Heart right ventricle (tissue), 16 donors: ENCODE data around the gene CBX6. TPM values are rescaled to one million over a fixed set of nuclear protein-coding genes. Genes with fewer than 3 reads are reported as not detected.

Experiments
- ATAC-seq, 8 donors: fragments of 200-7000 bp; cut with Tn5 transposase; one replicate each; pipeline ENCODE4 v1.9.1; 2020; ENCODE audit warnings: mild to moderate bottlenecking in 8 of 8, moderate library complexity in 8 of 8, moderate number of reproducible peaks in 1 of 8
- DNase-seq, 2 donors: peaks; one replicate each; pipeline ENCODE4 v3.0.0-alpha.2; 2020
- H3K27ac ChIP-seq, 10 donors: fragments of 200-600 bp; sonication (generic) in 2 of 10; one replicate each; pipeline versions ENCODE4 v1.5.0 to v1.8.0; 2020 to 2022; ENCODE audit warnings: mild to moderate bottlenecking in 3 of 10
- H3K27me3 ChIP-seq, 7 donors: fragments of 200-600 bp; one replicate each; pipeline ENCODE4 v1.8.0; 2021 to 2022; ENCODE audit warnings: mild to moderate bottlenecking in 2 of 7
- H3K36me3 ChIP-seq, 9 donors: fragments of 200-600 bp; sonication (generic) in 1 of 9; one replicate each; pipeline versions ENCODE4 v1.5.0 to v1.8.0; 2020 to 2022; ENCODE audit warnings: mild to moderate bottlenecking in 2 of 9
- H3K4me1 ChIP-seq, 9 donors: fragments of 200-600 bp; sonication (generic) in 1 of 9; one replicate each; pipeline versions ENCODE4 v1.5.0 to v1.8.0; 2020 to 2022; ENCODE audit warnings: mild to moderate bottlenecking in 4 of 9
- H3K4me3 ChIP-seq, 10 donors: fragments of 200-600 bp; sonication (generic) in 2 of 10; one replicate each; pipeline versions ENCODE4 v1.5.0 to v1.8.0; 2020 to 2022; ENCODE audit warnings: mild to moderate bottlenecking in 7 of 10, moderate library complexity in 2 of 10
- H3K9me3 ChIP-seq, 11 donors: fragments of 200-600 bp in 10 of 11; sonication (generic) in 2 of 11; one replicate each; pipeline versions ENCODE4 v1.5.0 to v1.8.0; 2013 to 2022; ENCODE audit warnings: mild to moderate bottlenecking in 2 of 11, control low read depth in 1 of 11, moderate library complexity in 1 of 11
- CTCF ChIP-seq, 9 donors: fragments of 200-600 bp; sonication (generic) in 2 of 9; IDR thresholded peaks; one replicate each; pipeline versions ENCODE4 v1.5.0 to v1.8.0; 2021 to 2022; ENCODE audit warnings: antibody characterized with exemption in 9 of 9, mild to moderate bottlenecking in 5 of 9, moderate library complexity in 1 of 9
- WGBS, 2 donors: extraction: QIAGEN DNeasy Blood & Tissue Kit; methylation state at CpG; one replicate each; pipeline ENCODE4 v1.1.7; 2013; ENCODE audit warnings: inconsistent platforms in 1 of 2; 5-methylcytosine and 5-hydroxymethylcytosine counted together
- intact Hi-C, 10 donors: fragments of 100-400 bp; cut with DNase I; formaldehyde crosslinking; loops; one replicate each; pipeline versions ENCODE4 v1.11.1 to v1.14.2; 2022
- polyA plus RNA-seq, 2 donors: library from polyadenylated mRNA; stranded (reverse); fragments of 200-250 nt; gene quantifications; one replicate each; pipeline ENCODE4 v1.2.3, GENCODE V29; 2013
- total RNA-seq, 10 donors: library from RNA; stranded (reverse); fragmentation: NEBNext Ultra II Directional in 3 of 10; extraction: Animal tissue kit (Norgen Biotek cat#: 25700) in 3 of 10; gene quantifications; one replicate each; pipeline versions ENCODE4 v1.2.1 to v1.2.4, GENCODE V29; 2021 to 2023
- donor health status: Arrhythmogenic right ventricular cardiomyopathy.
- donor health status: ischemic (EF 13 %, LVEDD 7.1; RV severe dilation, severe dysfunction).
- donor health status: healthy with polysubstance abuse.
- donor health status: DM: no; HTN: yes; CAD: no.
- donor health status: DM: no; HTN: no; CAD: no.
- donor health status: ischemic (EF 25% LVEDD 6.9; RV normal size, moderate dysfunction).
- donor health status: ischemic (EF 25% LVEDD 5.7; RV mildly dilated, moderate dysfunction).
- donor health status: healthy.
- donor health status: DM: yes; HTN: yes; CAD: no.
- donor health status: Ischemic cardiomyopathy.
- donor health status: ischemic (EF 35%, LVEDD 5.7; RV mildly dilated, moderate dysfunction).
- donor health status: nonischemic (EF 11% LVEDD 7.7; RV severe dilation, severe dysfunction).
- donor health status: DM: yes; HTN: yes; CAD: no.
- donor health status: PGD.
- donor health status: ischemic (EF 29% LVEDD 5.4; RV normal size, mild dysfunction).
- donor health status: nonischemic (EF 23%, LVEDD 6.1; RV moderate dilation, normal function).

The CBX6 gene
- total and polyA plus RNA-seq, 12 donors = 17.4 to 49.1 (median 35.1) TPM

GRCh38 chr22:38820020-38820419 lies 52.0 kb downstream of the CBX6 start:
- Histone ChIP-seq H3K27ac (no peak overlapping the region), H3K36me3 (no peaks in the 10 kb centered on the region), H3K9me3 (no peaks in the 10 kb centered on the region), H3K27me3 (no peaks in the 10 kb centered on the region), H3K4me3 (no peak overlapping the region), H3K4me1 (peaks cover 0 to 3% (median 0%) of the 10 kb centered on the region in 9 donors)
- 81 to 86% methylated on average over 8 of the region's 8 CpGs for WGBS, 2 donors
- TF ChIP-seq CTCF (IDR thresholded peaks at IDR 0.05) = no peak
- no peak for ATAC-seq
- intact Hi-C loops = loop anchor here in 1 of 10 donors (10.0 kb wide), 1 partner anchor 45 kb away; no protein-coding TSS in a partner anchor
- no peak for DNase-seq

DNA sequence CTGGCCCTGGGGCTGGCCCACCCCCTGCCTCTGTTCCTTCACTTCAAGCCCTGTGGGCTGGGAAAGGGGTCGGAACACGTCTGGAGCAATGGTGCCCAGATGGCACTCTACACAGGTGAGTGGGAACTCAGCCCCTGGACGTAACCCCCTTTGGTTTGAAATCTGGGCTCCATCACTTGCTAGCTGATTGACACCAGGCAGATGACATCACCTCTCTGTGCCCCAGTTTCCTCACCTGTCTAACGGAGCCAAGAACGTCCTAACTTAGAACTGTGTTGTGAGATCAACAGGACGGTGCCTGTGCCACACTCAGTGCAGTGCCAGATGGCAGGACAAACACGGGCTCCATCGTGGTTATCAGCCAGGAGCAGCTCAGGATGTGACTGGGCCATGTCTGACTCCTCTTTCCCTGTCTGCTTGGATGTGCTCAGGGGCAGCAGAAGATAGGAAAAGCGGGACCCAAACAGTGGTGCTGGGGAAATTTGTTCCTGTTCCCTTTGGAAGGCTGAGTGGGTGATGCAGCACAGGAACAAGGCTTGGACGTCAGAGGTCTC lies 52.6 kb downstream of the CBX6 start:
- Histone ChIP-seq H3K27ac (no peak overlapping the region), H3K9me3 (no peaks in the 10 kb centered on the region), H3K4me1 (peaks cover 0 to 3% (median 0%) of the 10 kb centered on the region in 9 donors), H3K36me3 (no peaks in the 10 kb centered on the region), H3K4me3 (no peak overlapping the region), H3K27me3 (no peaks in the 10 kb centered on the region)
- no peak for TF ChIP-seq CTCF (IDR thresholded peaks at IDR 0.05)
- DNase-seq (no peak), ATAC-seq (no peak)
- intact Hi-C loops = no loop called here
- 76 to 84% methylated on average over 10 of the region's 10 CpGs for WGBS, 2 donors

DNA sequence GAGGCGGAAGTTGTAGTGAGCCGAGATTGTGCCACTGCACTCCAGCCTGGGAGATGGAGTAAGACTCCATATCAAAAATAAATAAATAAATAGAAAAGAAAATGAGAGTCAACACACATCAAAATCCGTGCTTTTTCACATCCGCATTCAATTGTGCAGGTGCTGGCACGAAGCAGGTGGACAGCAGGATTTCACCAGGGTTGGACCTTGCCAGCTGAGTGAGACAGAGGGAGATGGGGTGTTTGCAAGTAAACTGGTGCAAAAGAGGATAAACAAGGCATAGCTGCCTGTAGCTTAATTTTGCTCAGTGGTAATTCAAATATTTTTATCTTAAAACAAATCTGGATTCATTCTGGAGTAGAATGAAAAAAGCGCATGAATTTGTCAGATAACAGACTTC lies 54.8 kb downstream of the CBX6 start:
- H3K4me3 ChIP-seq = no peak overlapping the region
- intact Hi-C loops = no loop called here
- no peaks in the 10 kb centered on the region for H3K9me3 ChIP-seq
- no peak overlapping the region for H3K27ac ChIP-seq
- no peak for TF ChIP-seq CTCF (IDR thresholded peaks at IDR 0.05)
- no peaks in the 10 kb centered on the region for H3K36me3 ChIP-seq
- DNase-seq (no peak), ATAC-seq (no peak)
- peaks cover 0 to 6% (median 0%) of the 10 kb centered on the region in 7 donors for H3K27me3 ChIP-seq
- H3K4me1 ChIP-seq = no peaks in the 10 kb centered on the region
- 87 to 91% methylated on average over 6 of the region's 6 CpGs for WGBS, 2 donors

DNA sequence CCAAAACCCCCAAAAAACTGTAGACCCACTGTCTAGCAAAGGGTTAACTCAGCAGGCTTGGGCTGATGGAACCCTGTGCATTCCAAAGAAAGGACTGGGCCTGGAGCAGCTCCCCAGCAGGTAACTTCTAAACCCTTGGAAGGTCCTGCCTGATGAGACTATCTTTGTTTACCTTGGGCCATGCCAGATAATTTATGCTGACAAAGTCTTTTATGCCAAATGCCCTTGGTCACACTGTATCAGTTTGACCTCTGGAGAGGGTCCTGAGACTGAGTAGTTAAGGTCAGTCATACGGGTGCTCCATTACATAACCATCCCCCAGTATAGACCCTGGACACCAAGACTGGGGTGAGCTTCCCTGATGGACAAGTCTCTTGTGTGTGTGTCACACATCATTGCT lies 56.2 kb downstream of the CBX6 start:
- no peak for TF ChIP-seq CTCF (IDR thresholded peaks at IDR 0.05)
- Histone ChIP-seq H3K9me3 (peaks cover 0 to 2% (median 0%) of the 10 kb centered on the region in 11 donors), H3K27me3 (peaks cover 0 to 6% (median 0%) of the 10 kb centered on the region in 7 donors), H3K4me3 (no peak overlapping the region), H3K36me3 (no peaks in the 10 kb centered on the region), H3K27ac (no peak overlapping the region), H3K4me1 (no peaks in the 10 kb centered on the region)
- ATAC-seq (no peak), DNase-seq (no peak)
- intact Hi-C loops = no loop called here
- 16 to 30% methylated on average over 1 of the region's 1 CpG for WGBS, 2 donors

Other genes with a start within 250 kb of the CBX6 start
- under 1 TPM; 0.11 to 0.97 (median 0.46) TPM for gene FAM227A, start 215.8 kb downstream of the CBX6 start, total RNA-seq
- under 1 TPM; 0.19 to 0.66 TPM for gene FAM227A, start 215.8 kb downstream of the CBX6 start, polyA plus RNA-seq
- gene CBY1, start 215.6 kb downstream of the CBX6 start, total RNA-seq = 10 to 100 TPM; 33.8 to 51.0 (median 40.5) TPM
- 10 to 100 TPM; 41.6 to 74.7 TPM for gene CBY1, start 215.6 kb downstream of the CBX6 start, polyA plus RNA-seq
- gene TOMM22, start 190.3 kb downstream of the CBX6 start, total RNA-seq = 10 to 100 TPM; 55.7 to 86.2 (median 72.2) TPM
- gene TOMM22, start 190.3 kb downstream of the CBX6 start, polyA plus RNA-seq = 10 to 100 TPM; 23.0 to 40.7 TPM
- gene JOSD1, start 171.3 kb downstream of the CBX6 start, total RNA-seq = 10 to 100 TPM; 13.7 to 37.3 (median 21.8) TPM
- 10 to 100 TPM in 1 of 2 donors, 1 to 10 TPM in 1; 9.6 to 24.2 TPM for gene JOSD1, start 171.3 kb downstream of the CBX6 start, polyA plus RNA-seq
- 10 to 100 TPM; 23.0 to 53.2 (median 34.2) TPM for gene GTPBP1, start 166.3 kb downstream of the CBX6 start, total RNA-seq
- gene GTPBP1, start 166.3 kb downstream of the CBX6 start, polyA plus RNA-seq = 10 to 100 TPM; 13.5 to 18.4 TPM
- gene SUN2, start 116.2 kb downstream of the CBX6 start, total RNA-seq = 100 to 1,000 TPM in 5 of 10 donors, 10 to 100 TPM in 5; 70.2 to 178 (median 97.2) TPM
- 100 to 1,000 TPM in 1 of 2 donors, 10 to 100 TPM in 1; 38.6 to 112 TPM for gene SUN2, start 116.2 kb downstream of the CBX6 start, polyA plus RNA-seq
- gene DNAL4, start 78.1 kb downstream of the CBX6 start, total RNA-seq = 10 to 100 TPM in 4 of 10 donors, 1 to 10 TPM in 6; 8.3 to 11.7 (median 9.9) TPM
- gene DNAL4, start 78.1 kb downstream of the CBX6 start, polyA plus RNA-seq = 10 to 100 TPM in 1 of 2 donors, 1 to 10 TPM in 1; 7.7 to 10.7 TPM
- 10 to 100 TPM; 14.7 to 32.9 (median 24.0) TPM for gene NPTXR, start 28.2 kb downstream of the CBX6 start, total RNA-seq
- gene NPTXR, start 28.2 kb downstream of the CBX6 start, polyA plus RNA-seq = 1 to 10 TPM; 8.6 to 9.2 TPM
- gene APOBEC3A, start 85.4 kb upstream of the CBX6 start, total RNA-seq = 1 to 10 TPM in 5 of 10 donors, under 1 TPM in 4, not detected in 1; 0.20 to 5.6 (median 1.0) TPM
- under 1 TPM in 1 of 2 donors, not detected in 1; 0.22 TPM for gene APOBEC3A, start 85.4 kb upstream of the CBX6 start, polyA plus RNA-seq
- gene APOBEC3B, start 110.1 kb upstream of the CBX6 start, total RNA-seq = 1 to 10 TPM in 7 of 10 donors, under 1 TPM in 3; 0.55 to 6.4 (median 1.3) TPM
- gene APOBEC3B, start 110.1 kb upstream of the CBX6 start, polyA plus RNA-seq = under 1 TPM; 0.29 to 0.77 TPM
- gene APOBEC3C, start 142.0 kb upstream of the CBX6 start, total RNA-seq = 10 to 100 TPM; 23.2 to 43.3 (median 25.7) TPM
- 10 to 100 TPM in 1 of 2 donors, 1 to 10 TPM in 1; 9.8 to 17.2 TPM for gene APOBEC3C, start 142.0 kb upstream of the CBX6 start, polyA plus RNA-seq
- 1 to 10 TPM in 6 of 10 donors, under 1 TPM in 4; 0.55 to 2.7 (median 1.1) TPM for gene APOBEC3D, start 148.9 kb upstream of the CBX6 start, total RNA-seq
- gene APOBEC3D, start 148.9 kb upstream of the CBX6 start, polyA plus RNA-seq = 1 to 10 TPM in 1 of 2 donors, under 1 TPM in 1; 0.52 to 2.1 TPM
- 10 to 100 TPM in 1 of 10 donors, 1 to 10 TPM in 9; 2.9 to 10.2 (median 5.1) TPM for gene APOBEC3F, start 168.6 kb upstream of the CBX6 start, total RNA-seq
- 10 to 100 TPM in 1 of 2 donors, 1 to 10 TPM in 1; 1.3 to 11.6 TPM for gene APOBEC3F, start 168.6 kb upstream of the CBX6 start, polyA plus RNA-seq
- 10 to 100 TPM in 1 of 10 donors, 1 to 10 TPM in 9; 1.9 to 17.7 (median 3.0) TPM for gene APOBEC3G, start 205.1 kb upstream of the CBX6 start, total RNA-seq
- gene APOBEC3G, start 205.1 kb upstream of the CBX6 start, polyA plus RNA-seq = 1 to 10 TPM; 3.1 to 5.6 TPM
- 1 to 10 TPM in 1 of 10 donors, under 1 TPM in 1, not detected in 8; 0.41 to 1.9 TPM for gene APOBEC3H, start 225.0 kb upstream of the CBX6 start, total RNA-seq
- under 1 TPM; 0.06 to 0.80 TPM for gene APOBEC3H, start 225.0 kb upstream of the CBX6 start, polyA plus RNA-seq